HCT116 (cell line): ENCODE measurements around the gene SUGCT. TPM values are rescaled to one million over a fixed set of nuclear protein-coding genes. Genes with fewer than 3 reads are reported as not detected.

Source experiments
- ATAC-seq: fragments of 200-7000 bp; cut with Tn5 transposase; 2 replicates; pipeline ENCODE4 v1.9.1; 2020; ENCODE audit warnings: mild to moderate bottlenecking, moderate library complexity
- BruUV-seq: library from RNA; stranded (reverse); fragments of 400-500 nt; replicated peaks from 2 replicates; lab custom pipeline; 2021; lab: Mats Ljungman, UMichigan
- CTCF ChIA-PET: fragments of 300-600 bp; sonication (Branson Sonifier 250); formaldehyde crosslinking; loops from one replicate; lab custom pipeline; 2021; ENCODE audit warnings: antibody characterized with exemption; lab: Charles Lee
- POLR2A ChIA-PET: fragments of 300-600, 350-600 bp; sonication (Branson Sonifier 250); formaldehyde crosslinking; loops from one replicate; lab custom pipeline; 2021; ENCODE audit warnings: antibody characterized with exemption; lab: Charles Lee
- RAD21 ChIA-PET, 2 experiments: fragments of 300-600 bp; sonication (Branson Sonifier 250); formaldehyde crosslinking; loops; one replicate each; lab custom pipeline; 2023; ENCODE audit warnings: low total read pairs in 2 of 2; ENCODE audit not compliant: uncharacterized antibody in 2 of 2, unreplicated experiment in 2 of 2, low non-redundant PET in 1 of 2; lab: Charles Lee
- DNase-seq: peaks from one replicate; pipeline ENCODE4 v3.0.0-alpha.2; 2010; ENCODE audit warnings: low read depth, low spot score
- H2AFZ ChIP-seq: fragments of 200-600 bp; shearing (Covaris generic), sonication (generic); 2 replicates; pipeline ENCODE4 v1.6.1; 2017; ENCODE audit warnings: low read depth, mixed run types, mixed read lengths, antibody characterized with exemption, low read length; ENCODE audit not compliant: poor library complexity, severe bottlenecking
- H3K27ac ChIP-seq: 2 replicates; pipeline ENCODE4 v1.5.1; 2012; ENCODE audit warnings: low read depth, low read length
- H3K27me3 ChIP-seq: fragments of 200-600 bp; sonication (generic); 2 replicates; pipeline ENCODE4 v1.6.1; 2016; ENCODE audit warnings: mixed run types, low read length, mixed read lengths; ENCODE audit not compliant: insufficient read depth
- H3K36me3 ChIP-seq, 2 experiments: fragments of 200-500 bp in 1 of 2; fragments of 200-600 bp in 1 of 2; sonication (Bioruptor generic) in 1 of 2; sonication (generic) in 1 of 2; 2 replicates each; pipeline versions ENCODE4 v1.5.1 to v1.6.1; 2014 to 2016; ENCODE audit warnings: low read length in 2 of 2, inconsistent platforms in 1 of 2, mixed read lengths in 1 of 2, mixed run types in 1 of 2; ENCODE audit not compliant: insufficient read depth in 2 of 2, control insufficient read depth in 1 of 2
- H3K4me1 ChIP-seq, 2 experiments: fragments of 200-600 bp in 1 of 2; sonication (generic) in 1 of 2; 2 replicates each; pipeline versions ENCODE4 v1.5.1 to v1.6.1; 2012 to 2017; ENCODE audit warnings: low read length in 2 of 2, inconsistent platforms in 1 of 2, mild to moderate bottlenecking in 1 of 2, mixed read lengths in 1 of 2, mixed run types in 1 of 2, moderate library complexity in 1 of 2; ENCODE audit not compliant: insufficient read depth in 2 of 2, control insufficient read depth in 1 of 2
- H3K4me2 ChIP-seq: fragments of 200-600 bp; sonication (generic); 2 replicates; pipeline ENCODE4 v1.6.1; 2017; ENCODE audit warnings: mixed run types, low read length, mixed read lengths
- H3K4me3 ChIP-seq, 2 experiments: fragments of 200-600 bp in 1 of 2; sonication (generic) in 1 of 2; replicated peaks in 1 of 2; 2 replicates each; pipeline ENCODE4 v1.5.1; 2011 to 2016; ENCODE audit warnings: low read length in 2 of 2, control low read depth in 1 of 2, low read depth in 1 of 2, mild to moderate bottlenecking in 1 of 2, mixed read lengths in 1 of 2, mixed run types in 1 of 2
- H3K79me2 ChIP-seq: fragments of 200-600 bp; sonication (generic); 2 replicates; pipeline ENCODE4 v1.6.1; 2017; ENCODE audit warnings: mild to moderate bottlenecking, mixed run types, low read length, moderate library complexity, mixed read lengths; ENCODE audit not compliant: insufficient read depth
- H3K9ac ChIP-seq: fragments of 200-600 bp; sonication (generic); 2 replicates; pipeline ENCODE4 v1.6.1; 2016; ENCODE audit warnings: low read length, mixed read lengths
- H3K9me2 ChIP-seq: fragments of 200-600 bp; sonication (generic), shearing (Covaris generic); 2 replicates; pipeline ENCODE4 v1.6.1; 2017; ENCODE audit warnings: mixed run types, mild to moderate bottlenecking, moderate library complexity; ENCODE audit not compliant: insufficient read depth
- H3K9me3 ChIP-seq, 2 experiments: fragments of 200-500 bp in 1 of 2; fragments of 200-600 bp in 1 of 2; sonication (Bioruptor generic) in 1 of 2; sonication (generic) in 1 of 2; 2 replicates each; pipeline ENCODE4 v1.6.1; 2014 to 2017; ENCODE audit warnings: low read length in 2 of 2, mixed read lengths in 2 of 2, inconsistent platforms in 1 of 2, low read depth in 1 of 2, mild to moderate bottlenecking in 1 of 2, mixed run types in 1 of 2, moderate library complexity in 1 of 2; ENCODE audit not compliant: control insufficient read depth in 1 of 2, insufficient read depth in 1 of 2
- H4K20me1 ChIP-seq: fragments of 200-600 bp; sonication (generic), shearing (Covaris generic); 2 replicates; pipeline ENCODE4 v1.6.1; 2017; ENCODE audit warnings: mixed run types, mild to moderate bottlenecking, moderate library complexity; ENCODE audit not compliant: insufficient read depth
- CEBPB ChIP-seq: IDR thresholded peaks from 2 replicates; pipeline ENCODE4 v1.6.1; 2012; ENCODE audit warnings: low read depth
- EGR1 ChIP-seq: IDR thresholded peaks from 2 replicates; pipeline ENCODE4 v1.6.1; 2012; ENCODE audit warnings: low read depth
- FOSL1 ChIP-seq: IDR thresholded peaks from 2 replicates; pipeline ENCODE4 v1.6.1; 2012; ENCODE audit warnings: low read depth
- JUND ChIP-seq: IDR thresholded peaks from 2 replicates; pipeline ENCODE4 v1.6.1; 2012
- POLR2A ChIP-seq: IDR thresholded peaks from 2 replicates; pipeline ENCODE4 v1.7.0; 2011; ENCODE audit warnings: borderline replicate concordance; ENCODE audit not compliant: insufficient read depth, insufficient read length; ENCODE audit errors: extremely low read depth
- POLR2AphosphoS5 ChIP-seq: IDR thresholded peaks from 2 replicates; pipeline ENCODE4 v1.6.1; 2011; ENCODE audit warnings: mild to moderate bottlenecking, low read depth, low read length, moderate library complexity
- RAD21 ChIP-seq: IDR thresholded peaks from 2 replicates; pipeline ENCODE4 v1.6.1; 2012; ENCODE audit warnings: low read depth, mild to moderate bottlenecking
- TCF7L2 ChIP-seq: IDR thresholded peaks from 2 replicates; pipeline ENCODE4 v1.7.0; 2011; ENCODE audit warnings: borderline replicate concordance, inconsistent platforms; ENCODE audit not compliant: insufficient read depth, insufficient read length; ENCODE audit errors: extremely low read depth
- YY1 ChIP-seq: IDR thresholded peaks from 2 replicates; pipeline ENCODE4 v1.6.1; 2011; ENCODE audit warnings: low read length, low read depth, moderate library complexity, mild to moderate bottlenecking; ENCODE audit not compliant: insufficient replicate concordance; ENCODE audit errors: extremely low read depth
- ZFX ChIP-seq: fragments of 450-650 bp; IDR thresholded peaks from 2 replicates; pipeline ENCODE4 v1.6.1; 2017
- intact Hi-C: fragments of 100-400 bp; cut with micrococcal nuclease; formaldehyde crosslinking; loops from 2 replicates; pipeline ENCODE4 v1.10.0; 2022
- total RNA-seq: library from RNA; stranded (reverse); gene quantifications from one replicate; pipeline ENCODE4 v1.2.1, GENCODE V29; 2021; ENCODE audit not compliant: unreplicated experiment
- TF ChIP-seq, protein P1 (sequence below), 3 experiments: fragments of 200-600 bp in 1 of 3; sonication (generic) in 1 of 3; IDR thresholded peaks in 2 of 3; conservative IDR thresholded peaks in 1 of 3; 2 replicates each; pipeline ENCODE4 v1.5.1; 2012 to 2017; ENCODE audit warnings: low read depth in 2 of 3, low read length in 2 of 3, antibody characterized with exemption in 1 of 3, borderline replicate concordance in 1 of 3, control low read depth in 1 of 3, mild to moderate bottlenecking in 1 of 3, mixed read lengths in 1 of 3, mixed run types in 1 of 3, moderate library complexity in 1 of 3; ENCODE audit not compliant: insufficient read depth in 1 of 3
- TF ChIP-seq, protein P2 (sequence below): IDR thresholded peaks from 2 replicates; pipeline ENCODE4 v1.6.1; 2012
- TF ChIP-seq, protein P3 (sequence below): IDR thresholded peaks from 2 replicates; pipeline ENCODE4 v1.6.1; 2011; ENCODE audit warnings: mild to moderate bottlenecking, low read length, moderate library complexity; ENCODE audit not compliant: insufficient replicate concordance; ENCODE audit errors: extremely low read depth

SUGCT gene
- total RNA-seq, 1 experiment from 2014 or later = 4.4 TPM

DNA sequence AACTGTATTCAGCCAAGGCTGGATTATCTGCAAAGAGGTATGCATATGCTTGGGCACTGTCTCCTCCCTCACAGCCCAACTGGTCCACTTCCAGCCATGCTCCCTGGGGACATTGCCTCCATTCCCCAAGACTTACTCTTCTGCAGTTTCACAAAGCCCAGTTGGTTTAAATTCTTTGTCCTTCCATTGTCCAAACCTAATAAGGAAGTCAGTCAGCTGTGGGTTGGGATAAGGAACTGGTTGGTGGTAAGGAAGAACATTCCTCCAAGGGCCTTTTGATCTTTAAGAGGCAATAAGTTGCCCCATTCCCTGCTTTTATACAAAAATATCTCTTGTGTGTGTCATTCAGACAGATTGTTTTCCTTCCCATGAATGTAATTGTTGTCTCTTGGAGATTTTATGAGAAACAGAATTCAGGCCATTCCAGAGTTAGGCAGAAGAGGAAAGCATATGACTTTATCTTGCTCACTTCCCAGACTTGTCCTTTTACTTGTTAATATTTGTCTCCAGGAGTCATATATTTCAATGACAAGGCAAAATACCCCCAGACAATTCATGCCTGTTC, 673.7 kb downstream of the SUGCT start:
- Histone ChIP-seq H3K9me2 (no peaks in the 10 kb centered on the region), H3K27ac (no peak overlapping the region), H3K36me3 (no peaks in the 10 kb centered on the region), H3K4me3 (no peak overlapping the region), H3K4me1 (no peaks in the 10 kb centered on the region), H3K79me2 (no peaks in the 10 kb centered on the region), H3K9ac (no peak overlapping the region), H2AFZ (no peak overlapping the region), H4K20me1 (no peaks in the 10 kb centered on the region), H3K9me3 (no peaks in the 10 kb centered on the region), H3K4me2 (no peak overlapping the region), H3K27me3 (no peaks in the 10 kb centered on the region)
- CTCF ChIA-PET = no interaction called here
- RAD21 ChIA-PET = no interaction called here
- BruUV-seq = no TSS peak
- DNase-seq (no peak), ATAC-seq (no peak)
- TF ChIP-seq CEBPB (no peak), TCF7L2 (no peak), FOSL1 (no peak), YY1 (no peak), POLR2A (no peak), RAD21 (no peak), JUND (no peak), POLR2AphosphoS5 (no peak), EGR1 (no peak), ZFX (no peak)
- TF ChIP-seq, protein P1, sequence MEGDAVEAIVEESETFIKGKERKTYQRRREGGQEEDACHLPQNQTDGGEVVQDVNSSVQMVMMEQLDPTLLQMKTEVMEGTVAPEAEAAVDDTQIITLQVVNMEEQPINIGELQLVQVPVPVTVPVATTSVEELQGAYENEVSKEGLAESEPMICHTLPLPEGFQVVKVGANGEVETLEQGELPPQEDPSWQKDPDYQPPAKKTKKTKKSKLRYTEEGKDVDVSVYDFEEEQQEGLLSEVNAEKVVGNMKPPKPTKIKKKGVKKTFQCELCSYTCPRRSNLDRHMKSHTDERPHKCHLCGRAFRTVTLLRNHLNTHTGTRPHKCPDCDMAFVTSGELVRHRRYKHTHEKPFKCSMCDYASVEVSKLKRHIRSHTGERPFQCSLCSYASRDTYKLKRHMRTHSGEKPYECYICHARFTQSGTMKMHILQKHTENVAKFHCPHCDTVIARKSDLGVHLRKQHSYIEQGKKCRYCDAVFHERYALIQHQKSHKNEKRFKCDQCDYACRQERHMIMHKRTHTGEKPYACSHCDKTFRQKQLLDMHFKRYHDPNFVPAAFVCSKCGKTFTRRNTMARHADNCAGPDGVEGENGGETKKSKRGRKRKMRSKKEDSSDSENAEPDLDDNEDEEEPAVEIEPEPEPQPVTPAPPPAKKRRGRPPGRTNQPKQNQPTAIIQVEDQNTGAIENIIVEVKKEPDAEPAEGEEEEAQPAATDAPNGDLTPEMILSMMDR (IDR thresholded peaks at IDR 0.05 in 2 of 3, conservative IDR thresholded peaks at IDR 0.05 in 1 of 3; ENCODE audit: borderline replicate concordance in 1 of 3, insufficient read depth in 1 of 3, low read depth in 2 of 3, low read length in 2 of 3) = no peak
- TF ChIP-seq, protein P2, sequence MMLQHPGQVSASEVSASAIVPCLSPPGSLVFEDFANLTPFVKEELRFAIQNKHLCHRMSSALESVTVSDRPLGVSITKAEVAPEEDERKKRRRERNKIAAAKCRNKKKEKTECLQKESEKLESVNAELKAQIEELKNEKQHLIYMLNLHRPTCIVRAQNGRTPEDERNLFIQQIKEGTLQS = no peak
- TF ChIP-seq, protein P3, sequence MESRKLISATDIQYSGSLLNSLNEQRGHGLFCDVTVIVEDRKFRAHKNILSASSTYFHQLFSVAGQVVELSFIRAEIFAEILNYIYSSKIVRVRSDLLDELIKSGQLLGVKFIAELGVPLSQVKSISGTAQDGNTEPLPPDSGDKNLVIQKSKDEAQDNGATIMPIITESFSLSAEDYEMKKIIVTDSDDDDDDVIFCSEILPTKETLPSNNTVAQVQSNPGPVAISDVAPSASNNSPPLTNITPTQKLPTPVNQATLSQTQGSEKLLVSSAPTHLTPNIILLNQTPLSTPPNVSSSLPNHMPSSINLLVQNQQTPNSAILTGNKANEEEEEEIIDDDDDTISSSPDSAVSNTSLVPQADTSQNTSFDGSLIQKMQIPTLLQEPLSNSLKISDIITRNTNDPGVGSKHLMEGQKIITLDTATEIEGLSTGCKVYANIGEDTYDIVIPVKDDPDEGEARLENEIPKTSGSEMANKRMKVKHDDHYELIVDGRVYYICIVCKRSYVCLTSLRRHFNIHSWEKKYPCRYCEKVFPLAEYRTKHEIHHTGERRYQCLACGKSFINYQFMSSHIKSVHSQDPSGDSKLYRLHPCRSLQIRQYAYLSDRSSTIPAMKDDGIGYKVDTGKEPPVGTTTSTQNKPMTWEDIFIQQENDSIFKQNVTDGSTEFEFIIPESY = no peak
- intact Hi-C loops = no loop called here
- POLR2A ChIA-PET = no interaction called here
